Measurements from ENCODE around the gene TKTL1.

Gene TKTL1

DNA sequence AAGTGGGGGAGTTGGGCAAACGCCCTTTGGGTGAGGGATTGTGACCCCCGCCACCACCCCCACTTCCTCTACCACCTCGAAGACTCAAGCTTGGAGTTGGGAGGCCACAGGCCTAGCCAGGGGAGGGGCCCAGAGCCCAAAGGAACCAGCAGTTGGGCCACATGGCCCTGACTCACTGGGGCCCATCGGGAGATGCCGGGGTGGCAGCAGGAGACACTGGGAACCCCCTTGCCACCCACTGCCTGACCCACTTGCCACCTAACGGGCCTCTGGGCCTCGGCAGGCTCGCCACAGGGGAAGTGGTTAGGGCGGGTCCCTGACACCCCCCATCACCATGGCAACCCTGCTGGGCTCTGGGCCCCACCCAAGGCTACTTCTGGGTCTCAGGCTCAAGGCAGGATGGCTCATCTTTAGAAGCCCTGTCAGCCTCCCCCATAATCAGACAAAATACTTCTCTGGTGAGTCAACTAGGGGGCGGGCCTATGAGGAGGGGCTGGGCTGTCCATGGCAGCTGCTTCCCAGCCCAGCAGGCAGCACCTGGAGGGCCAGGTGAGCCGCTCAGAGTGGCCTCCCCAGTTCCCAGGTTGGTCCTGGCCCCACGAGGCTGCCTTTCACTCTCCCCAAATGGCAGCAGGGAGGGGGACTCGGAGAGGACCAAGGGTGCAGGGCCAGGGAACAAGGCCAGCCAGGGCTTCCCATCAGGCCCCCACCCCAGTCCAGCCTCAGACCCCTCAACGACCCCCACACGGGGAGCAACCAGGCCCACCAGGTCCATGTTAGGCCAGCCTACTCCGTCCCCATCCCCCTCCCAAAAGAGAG lies 73.2 kb downstream of the TKTL1 start:
- CTCF ChIA-PET: no interaction called here
- peak overlapping the region; percentile 87 for H3K27ac Mint-ChIP-seq
- DNase-seq: peak; percentile 91
- H3K9me3 Mint-ChIP-seq: no peaks in the 10 kb centered on the region
- H3K4me1 Mint-ChIP-seq: peaks cover 31% of the 10 kb centered on the region
- H3K36me3 Mint-ChIP-seq: peaks cover 19% of the 10 kb centered on the region
- H3K4me3 Mint-ChIP-seq: peak overlapping the region; percentile 91
- H3K27me3 Mint-ChIP-seq: no peaks in the 10 kb centered on the region

DNA sequence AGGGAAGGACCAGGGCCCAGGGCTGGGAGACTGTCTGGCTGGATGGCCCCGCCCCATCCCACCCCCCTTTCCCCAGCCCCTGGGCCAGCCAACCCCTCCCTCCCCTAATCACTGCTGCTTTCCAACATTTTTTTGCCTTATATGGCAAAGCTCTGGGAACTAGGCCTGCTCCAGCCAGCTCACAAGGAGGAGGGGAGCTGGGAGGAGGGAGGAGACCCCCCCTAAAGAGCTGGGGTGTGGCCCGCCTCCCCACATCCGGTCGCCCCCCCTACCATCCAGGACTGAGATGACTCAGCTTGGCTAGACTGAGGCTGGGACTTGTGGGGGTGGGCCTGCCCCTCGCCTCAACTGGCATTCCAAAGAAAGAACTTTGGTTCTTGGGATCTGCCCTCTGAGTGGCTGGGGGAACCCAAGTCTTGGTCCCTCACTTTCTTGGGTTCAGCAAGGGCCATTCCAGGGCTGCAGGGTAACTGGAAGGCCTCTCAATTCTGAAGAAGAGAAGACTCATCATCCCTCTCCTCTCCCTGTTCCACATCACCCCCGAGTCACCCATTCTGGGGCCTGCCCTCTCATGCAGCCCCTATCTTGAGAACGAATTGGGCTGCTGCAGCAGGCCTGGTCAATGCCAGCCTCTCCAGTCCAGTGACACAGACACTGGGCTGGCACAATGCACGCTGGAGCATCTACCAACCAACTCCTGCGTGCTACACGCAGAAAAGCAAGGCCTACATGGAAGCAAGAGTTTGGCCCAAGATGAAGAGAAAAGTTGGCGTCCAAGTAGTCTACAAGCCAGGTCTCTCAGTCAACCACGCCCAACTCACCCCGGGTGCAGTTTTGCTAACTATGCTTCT lies 74.1 kb downstream of the TKTL1 start:
- Mint-ChIP-seq H3K36me3 (peaks cover 16% of the 10 kb centered on the region), H3K27ac (peak overlapping the region; percentile 92), H3K4me1 (peaks cover 29% of the 10 kb centered on the region), H3K27me3 (no peaks in the 10 kb centered on the region), H3K4me3 (peak overlapping the region; percentile 91), H3K9me3 (no peaks in the 10 kb centered on the region)
- CTCF ChIA-PET: no interaction called here
- peak; percentile 77 for DNase-seq

DNA sequence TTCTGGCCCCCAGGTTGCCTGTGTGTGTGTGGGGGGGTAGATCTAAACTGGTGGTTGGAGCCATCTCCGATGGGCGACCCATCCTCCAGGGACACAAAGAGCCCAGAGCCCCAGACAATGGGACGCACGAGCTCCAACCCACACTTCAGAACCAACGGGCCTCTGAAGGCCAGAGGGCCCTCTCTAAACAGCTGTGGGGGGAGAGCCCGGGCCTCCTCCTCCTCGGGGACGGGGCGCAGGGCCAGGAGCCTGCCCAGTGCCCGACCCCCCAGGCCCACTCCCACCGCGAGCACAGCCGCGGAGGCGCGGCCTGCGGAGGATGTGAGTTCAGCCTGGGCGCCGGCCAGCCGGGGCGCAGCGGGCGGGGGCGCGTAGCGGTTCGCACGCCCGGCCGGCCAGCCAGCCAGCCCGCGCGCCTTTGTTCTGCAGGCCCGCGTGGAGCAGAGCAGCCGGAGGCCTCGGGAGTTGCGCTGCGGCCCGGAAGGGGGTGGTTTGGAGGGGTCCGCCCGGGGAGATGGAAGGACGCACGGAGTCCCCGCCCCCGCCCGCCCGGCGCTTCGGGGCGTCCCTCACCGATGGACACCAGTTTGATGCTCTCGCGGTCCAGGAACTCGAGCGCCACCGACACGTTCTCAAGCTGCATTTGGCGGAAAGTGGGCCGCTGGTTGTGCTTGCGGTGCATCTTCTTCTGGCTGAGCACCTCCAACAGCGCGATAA lies 74.9 kb downstream of the TKTL1 start:
- CTCF ChIA-PET: interaction anchor here (0.8 kb wide), 1 partner anchor 351 kb away, joined by 3 read pairs; no protein-coding TSS in a partner anchor
- no peaks in the 10 kb centered on the region for H3K9me3 Mint-ChIP-seq
- H3K36me3 Mint-ChIP-seq: peaks cover 14% of the 10 kb centered on the region
- H3K27me3 Mint-ChIP-seq: no peaks in the 10 kb centered on the region
- H3K4me3 Mint-ChIP-seq: peak overlapping the region; percentile 91
- peak overlapping the region; percentile 92 for H3K27ac Mint-ChIP-seq
- DNase-seq: peak; percentile 41
- H3K4me1 Mint-ChIP-seq: peaks cover 33% of the 10 kb centered on the region

DNA sequence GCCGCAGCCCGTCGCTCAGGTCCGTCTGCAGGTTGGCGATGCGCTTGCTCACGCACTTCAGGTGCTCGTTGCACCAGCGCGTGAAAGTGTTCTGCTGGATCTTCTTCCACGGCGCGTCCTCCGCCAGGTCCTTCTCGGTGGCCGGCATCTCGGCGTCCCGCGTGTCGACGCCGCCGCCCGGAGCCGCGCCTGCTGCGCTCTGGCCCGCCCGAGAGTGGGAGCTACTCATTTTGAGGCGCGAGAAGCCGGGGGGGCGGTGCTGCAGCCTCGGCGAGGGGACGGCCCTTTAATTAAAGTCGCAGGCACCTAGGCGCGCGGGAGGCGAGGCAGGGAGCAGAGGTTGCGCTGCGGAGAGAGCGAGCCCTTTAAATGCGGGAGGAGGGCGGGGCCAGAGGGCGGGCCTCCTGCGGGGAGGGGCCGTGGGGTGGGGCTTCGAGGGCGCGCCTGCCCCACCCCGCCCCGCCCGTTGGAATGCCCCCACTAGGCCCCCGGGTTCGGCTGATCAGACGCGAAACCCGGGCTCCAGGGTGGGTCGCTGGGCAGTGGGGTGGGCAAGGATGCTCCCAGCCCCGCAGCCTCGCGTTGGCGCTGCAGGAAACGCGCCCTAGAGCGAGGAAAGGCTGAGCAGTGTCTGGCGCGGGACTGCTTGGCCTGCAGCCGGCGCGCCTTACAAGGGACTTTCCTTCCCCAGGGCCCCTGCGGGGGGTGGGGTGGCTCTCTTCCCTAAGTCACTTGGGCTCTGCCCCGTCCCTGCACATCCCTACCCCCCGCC lies 75.6 kb downstream of the TKTL1 start:
- DNase-seq: peak; percentile 94
- no peaks in the 10 kb centered on the region for H3K9me3 Mint-ChIP-seq
- peak overlapping the region; percentile 83 for H3K27ac Mint-ChIP-seq
- CTCF ChIA-PET: interaction anchor here (0.6 to 0.8 kb wide), 2 partner anchors 8 to 352 kb away, joined by 3 read pairs; no protein-coding TSS in a partner anchor
- no peaks in the 10 kb centered on the region for H3K27me3 Mint-ChIP-seq
- peaks cover 14% of the 10 kb centered on the region for H3K36me3 Mint-ChIP-seq
- H3K4me1 Mint-ChIP-seq: peaks cover 33% of the 10 kb centered on the region
- peak overlapping the region; percentile 77 for H3K4me3 Mint-ChIP-seq

DNA sequence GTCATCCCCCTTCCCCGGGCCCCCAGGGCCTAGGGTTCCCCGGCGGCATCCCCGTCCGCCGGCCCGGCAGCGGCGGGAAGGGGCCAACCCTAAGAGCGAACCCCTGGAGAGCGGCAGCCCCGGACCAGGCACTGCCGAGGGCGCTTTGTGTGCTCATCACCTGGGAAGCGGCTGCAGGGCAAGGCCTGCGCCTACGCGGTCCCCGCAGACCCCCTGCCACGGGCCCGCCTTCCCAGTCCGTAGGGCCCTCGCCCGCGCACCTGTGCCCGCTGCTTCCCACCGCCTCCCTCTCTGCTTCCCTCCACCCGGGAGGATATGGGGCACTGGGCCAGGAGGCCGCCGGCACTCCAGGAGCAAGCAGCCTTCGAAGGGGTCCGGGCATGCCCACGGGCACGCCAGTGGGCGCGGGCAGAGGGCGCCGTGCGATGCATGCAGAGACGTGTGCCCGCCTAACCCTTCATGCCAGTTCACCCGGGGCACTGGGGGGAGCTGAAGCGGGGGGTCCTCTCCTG lies 76.2 kb downstream of the TKTL1 start:
- Mint-ChIP-seq H3K27ac (peak overlapping the region; percentile 86), H3K9me3 (no peaks in the 10 kb centered on the region), H3K36me3 (peaks cover 14% of the 10 kb centered on the region), H3K4me3 (peak overlapping the region; percentile 80), H3K27me3 (no peaks in the 10 kb centered on the region), H3K4me1 (peaks cover 32% of the 10 kb centered on the region)
- CTCF ChIA-PET: interaction anchor here (0.6 to 1.0 kb wide), 2 partner anchors 9 to 27 kb away, joined by 3 read pairs; partner anchors contain the start of gene RPL10
- DNase-seq: no peak

DNA sequence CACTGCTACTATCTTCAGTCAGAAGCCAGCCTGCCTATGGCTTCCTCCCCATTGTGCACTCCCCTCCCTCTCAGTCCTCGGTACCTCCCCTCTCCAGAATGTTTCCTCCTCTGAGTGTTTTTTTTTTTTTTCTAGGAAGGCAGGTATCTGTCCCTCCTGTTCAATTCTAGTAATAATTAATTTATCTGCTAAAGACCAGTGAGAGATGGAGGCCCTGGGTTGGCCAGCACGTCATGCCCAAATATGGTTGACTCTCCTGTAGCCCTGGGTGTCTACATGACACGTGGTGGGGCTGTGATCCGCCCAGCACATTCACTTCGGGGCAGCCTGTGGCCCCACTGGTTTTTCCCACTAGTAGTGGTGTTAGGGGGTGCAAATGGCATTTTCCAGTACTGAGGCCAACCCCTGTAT lies 77.0 kb downstream of the TKTL1 start:
- Mint-ChIP-seq H3K27me3 (no peaks in the 10 kb centered on the region), H3K9me3 (no peaks in the 10 kb centered on the region), H3K4me1 (peaks cover 33% of the 10 kb centered on the region), H3K36me3 (peaks cover 14% of the 10 kb centered on the region), H3K27ac (peak overlapping the region; percentile 86), H3K4me3 (peak overlapping the region; percentile 80)
- DNase-seq: peak; percentile 60
- CTCF ChIA-PET: interaction anchor here (0.8 to 2.1 kb wide), 9 partner anchors 10 to 170 kb away, joined by 3 to 17 read pairs (median 4); partner anchors contain the start of genes RPL10 and UBL4A

DNA sequence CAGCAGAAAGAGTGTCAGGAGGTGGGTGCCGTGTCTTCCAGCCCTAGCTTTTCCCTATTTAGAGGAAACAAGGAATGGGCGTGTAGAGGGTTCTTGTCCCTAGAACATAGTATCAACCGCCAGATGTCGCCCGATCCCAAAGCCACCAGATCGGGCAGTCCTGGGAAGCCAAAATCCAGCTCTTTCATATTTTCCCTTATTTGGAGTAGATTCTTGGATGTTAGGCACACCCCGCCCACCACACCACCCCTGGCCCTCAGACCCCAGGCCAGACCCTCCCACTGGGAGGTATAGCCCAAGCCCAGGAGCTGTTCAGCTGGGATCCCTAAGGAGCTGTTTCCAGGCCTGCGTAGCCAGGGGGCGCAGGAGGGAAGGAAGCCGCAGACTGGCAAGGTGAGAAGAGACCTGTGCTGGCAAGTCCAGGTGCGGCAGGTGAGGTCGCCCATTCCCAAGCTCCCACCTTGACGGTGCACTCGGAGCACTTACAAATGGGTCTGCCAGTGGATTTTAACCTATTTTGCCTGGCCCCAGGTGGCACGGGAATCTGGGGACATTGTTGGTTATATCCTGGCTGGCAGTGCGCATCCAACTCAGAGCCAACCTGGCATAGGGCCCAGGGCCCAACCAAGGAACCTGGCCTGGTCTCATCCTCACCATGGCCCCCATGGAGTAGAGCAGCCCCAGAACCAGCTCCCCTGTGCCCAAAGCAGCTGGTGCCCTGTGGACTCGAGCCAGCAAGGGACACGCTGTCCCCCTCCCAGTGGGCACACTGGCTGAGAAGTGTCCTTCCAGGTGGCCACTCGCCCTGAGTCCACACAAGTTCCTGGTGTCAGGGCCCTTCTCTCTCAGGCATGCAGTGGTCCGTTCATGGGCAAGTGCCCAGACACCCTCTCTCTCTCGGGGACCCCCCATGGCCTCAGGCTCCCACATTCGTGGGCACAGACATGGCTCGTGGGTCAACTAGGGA lies 78.0 kb downstream of the TKTL1 start:
- peak overlapping the region; percentile 14 for H3K27ac Mint-ChIP-seq
- DNase-seq: peak; percentile 55
- peaks cover 7% of the 10 kb centered on the region for H3K36me3 Mint-ChIP-seq
- peaks cover 26% of the 10 kb centered on the region for H3K4me1 Mint-ChIP-seq
- H3K27me3 Mint-ChIP-seq: no peaks in the 10 kb centered on the region
- H3K9me3 Mint-ChIP-seq: no peaks in the 10 kb centered on the region
- peak overlapping the region; percentile 80 for H3K4me3 Mint-ChIP-seq
- CTCF ChIA-PET: interaction anchor here (0.6 to 2.1 kb wide), 17 partner anchors 9 to 361 kb away, joined by 3 to 17 read pairs (median 3); partner anchors contain the start of genes SLC10A3 and UBL4A

DNA sequence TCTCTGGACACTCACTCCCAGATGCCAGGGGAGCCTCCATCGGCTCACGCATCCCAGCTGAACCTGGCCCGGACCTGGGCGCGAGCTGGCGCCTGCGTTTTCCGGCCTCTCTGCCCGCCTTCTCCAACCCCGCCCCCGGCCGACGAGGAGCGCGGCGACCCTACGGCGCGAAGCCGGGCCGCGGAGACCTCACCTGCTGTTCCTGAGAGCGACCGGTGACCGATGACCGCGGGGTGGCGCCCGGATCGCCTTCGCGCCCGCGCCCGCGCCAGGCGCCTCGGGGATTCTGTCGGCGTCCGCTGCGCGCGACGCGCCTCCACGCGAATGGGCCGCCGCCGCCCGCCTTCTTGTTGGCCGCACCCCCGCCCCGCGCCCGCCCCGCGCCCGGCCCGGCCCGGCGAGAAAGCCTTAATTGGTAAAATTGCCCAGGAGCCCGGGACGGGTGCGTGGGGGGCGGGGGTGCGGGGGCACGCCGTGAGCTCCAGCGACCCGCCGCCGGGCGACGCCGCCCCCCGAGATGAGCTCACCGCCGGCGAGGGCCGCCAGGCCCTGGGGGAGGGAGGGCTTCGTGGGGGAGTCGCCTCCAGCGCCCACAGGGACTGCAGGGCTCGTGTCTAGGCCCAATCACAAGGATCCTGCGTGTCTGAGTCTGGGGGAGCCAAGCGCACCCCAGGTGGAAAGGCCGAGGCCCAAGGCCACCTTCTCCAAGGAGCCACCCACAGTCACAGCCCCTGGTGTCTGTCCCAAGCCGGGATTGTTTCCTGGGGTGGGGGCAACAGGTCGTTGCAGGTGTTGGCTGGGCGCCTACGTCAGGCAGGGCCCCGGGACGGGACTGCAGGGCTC lies 78.9 kb downstream of the TKTL1 start, which contains the start of gene FLNA:
TSS of gene FLNA (minus strand) at position 322 of the 843 bp plus-strand sequence. CDS start 3,389 bp downstream, outside the sequence.
- Mint-ChIP-seq H3K36me3 (peaks cover 7% of the 10 kb centered on the region), H3K9me3 (no peaks in the 10 kb centered on the region), H3K27me3 (no peaks in the 10 kb centered on the region), H3K4me1 (peaks cover 26% of the 10 kb centered on the region), H3K4me3 (peak within 1 kb of the TSS; percentile 80), H3K27ac (peak within 1 kb of the TSS; percentile 14)
- DNase-seq: peak; percentile 55
- CTCF ChIA-PET: interaction anchor here (0.9 to 2.1 kb wide), 9 partner anchors 9 to 162 kb away, joined by 3 to 17 read pairs (median 4); partner anchors contain the start of gene SLC10A3

DNA sequence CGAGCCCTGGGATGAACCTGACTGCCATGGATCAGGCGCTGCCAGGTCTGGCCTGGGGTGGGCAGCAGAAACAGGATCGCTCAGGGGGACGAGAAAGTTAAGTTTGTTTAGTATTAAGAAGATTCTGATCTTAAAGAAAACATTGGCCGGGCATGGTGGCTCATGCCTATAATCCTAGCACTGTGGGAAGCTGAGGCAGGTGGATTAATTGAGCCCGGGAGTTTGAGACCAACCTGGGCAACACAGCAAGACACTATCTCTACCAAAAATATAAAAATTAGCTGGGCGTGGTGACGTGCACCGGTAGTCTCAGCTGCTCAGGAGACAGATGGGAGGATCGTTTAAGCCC lies 79.5 kb downstream of the TKTL1 start:
- CTCF ChIA-PET: interaction anchor here (0.9 kb wide), 1 partner anchor 162 kb away, joined by 4 read pairs; no protein-coding TSS in a partner anchor
- no peak overlapping the region for H3K27ac Mint-ChIP-seq
- peaks cover 30% of the 10 kb centered on the region for H3K4me1 Mint-ChIP-seq
- H3K9me3 Mint-ChIP-seq: no peaks in the 10 kb centered on the region
- no peaks in the 10 kb centered on the region for H3K27me3 Mint-ChIP-seq
- DNase-seq: no peak
- peaks cover 5% of the 10 kb centered on the region for H3K36me3 Mint-ChIP-seq
- peak overlapping the region; percentile 55 for H3K4me3 Mint-ChIP-seq

DNA sequence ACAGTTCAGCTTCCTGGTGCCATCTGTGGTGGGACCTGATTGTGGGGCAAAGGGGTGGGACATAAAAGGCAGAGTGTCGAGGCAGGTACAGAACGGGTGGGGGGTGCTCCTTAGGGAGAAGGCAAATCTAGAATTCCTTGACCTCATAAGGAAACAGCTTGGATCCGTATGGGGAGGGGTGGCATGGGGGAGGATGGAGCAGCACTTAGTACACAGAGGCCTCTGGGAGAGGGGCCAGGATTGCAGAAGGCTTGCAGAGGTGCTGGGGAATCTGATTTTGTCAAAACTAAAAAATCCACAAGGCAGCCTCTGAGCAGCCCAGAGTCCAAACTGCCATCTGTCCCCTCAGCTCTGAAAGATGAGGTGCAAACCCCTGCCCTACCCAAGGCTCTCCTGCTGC lies 81.2 kb downstream of the TKTL1 start:
- H3K27me3 Mint-ChIP-seq: no peaks in the 10 kb centered on the region
- CTCF ChIA-PET: no interaction called here
- peak overlapping the region; percentile 26 for H3K4me3 Mint-ChIP-seq
- no peak for DNase-seq
- peak overlapping the region; percentile 24 for H3K27ac Mint-ChIP-seq
- H3K36me3 Mint-ChIP-seq: peaks cover 6% of the 10 kb centered on the region
- H3K9me3 Mint-ChIP-seq: no peaks in the 10 kb centered on the region
- peaks cover 38% of the 10 kb centered on the region for H3K4me1 Mint-ChIP-seq

DNA sequence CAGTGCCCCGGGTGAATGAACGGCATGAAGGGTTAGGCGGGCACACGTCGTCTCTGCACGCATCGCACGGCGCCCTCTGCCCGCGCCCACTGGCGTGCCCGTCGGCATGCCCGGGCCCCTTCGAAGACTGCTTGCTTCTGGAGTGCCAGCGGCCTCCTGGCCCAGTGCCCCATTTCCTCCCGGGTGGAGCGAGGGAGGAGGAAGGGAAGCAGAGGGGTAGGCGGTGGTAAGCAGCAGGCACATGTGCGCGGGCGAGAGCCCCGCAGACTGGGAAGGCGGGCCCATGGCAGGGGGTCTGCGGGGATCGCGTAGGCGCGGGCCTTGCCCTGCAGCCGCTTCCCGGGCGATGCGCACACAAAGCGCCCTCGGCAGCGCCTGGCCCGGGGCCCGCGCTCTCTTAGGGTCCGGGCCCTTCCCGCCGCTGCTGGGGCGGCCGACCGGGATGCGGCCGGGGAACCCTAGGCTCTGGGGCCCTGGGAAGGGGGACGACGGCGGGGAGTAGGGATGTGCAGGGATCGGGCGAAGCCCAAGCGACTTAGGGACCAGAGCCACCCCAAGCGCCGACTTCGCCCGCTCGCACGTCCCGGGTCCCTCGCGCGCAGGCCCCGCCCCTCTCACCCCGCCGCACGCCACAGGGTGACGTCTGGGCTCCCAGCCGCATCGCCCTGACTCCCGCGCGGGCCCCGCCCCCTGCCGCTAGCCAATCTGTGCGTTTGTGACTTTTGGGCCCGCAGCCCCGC lies 82.6 kb downstream of the TKTL1 start:
- no peaks in the 10 kb centered on the region for H3K9me3 Mint-ChIP-seq
- H3K27me3 Mint-ChIP-seq: no peaks in the 10 kb centered on the region
- peaks cover 29% of the 10 kb centered on the region for H3K4me1 Mint-ChIP-seq
- peak overlapping the region; percentile 77 for H3K4me3 Mint-ChIP-seq
- peak; percentile 51 for DNase-seq
- H3K27ac Mint-ChIP-seq: peak overlapping the region; percentile 91
- peaks cover 6% of the 10 kb centered on the region for H3K36me3 Mint-ChIP-seq
- CTCF ChIA-PET: no interaction called here

All from activated naive CD4-positive, alpha-beta T cell treated with anti-CD3 and anti-CD28 coated beads, Interleukin-2, amount 10 ng/mL, durations not matched to agents 7 days and 5 days (primary cell).